ENCODE measurements around the gene ADAM19.

DNA sequence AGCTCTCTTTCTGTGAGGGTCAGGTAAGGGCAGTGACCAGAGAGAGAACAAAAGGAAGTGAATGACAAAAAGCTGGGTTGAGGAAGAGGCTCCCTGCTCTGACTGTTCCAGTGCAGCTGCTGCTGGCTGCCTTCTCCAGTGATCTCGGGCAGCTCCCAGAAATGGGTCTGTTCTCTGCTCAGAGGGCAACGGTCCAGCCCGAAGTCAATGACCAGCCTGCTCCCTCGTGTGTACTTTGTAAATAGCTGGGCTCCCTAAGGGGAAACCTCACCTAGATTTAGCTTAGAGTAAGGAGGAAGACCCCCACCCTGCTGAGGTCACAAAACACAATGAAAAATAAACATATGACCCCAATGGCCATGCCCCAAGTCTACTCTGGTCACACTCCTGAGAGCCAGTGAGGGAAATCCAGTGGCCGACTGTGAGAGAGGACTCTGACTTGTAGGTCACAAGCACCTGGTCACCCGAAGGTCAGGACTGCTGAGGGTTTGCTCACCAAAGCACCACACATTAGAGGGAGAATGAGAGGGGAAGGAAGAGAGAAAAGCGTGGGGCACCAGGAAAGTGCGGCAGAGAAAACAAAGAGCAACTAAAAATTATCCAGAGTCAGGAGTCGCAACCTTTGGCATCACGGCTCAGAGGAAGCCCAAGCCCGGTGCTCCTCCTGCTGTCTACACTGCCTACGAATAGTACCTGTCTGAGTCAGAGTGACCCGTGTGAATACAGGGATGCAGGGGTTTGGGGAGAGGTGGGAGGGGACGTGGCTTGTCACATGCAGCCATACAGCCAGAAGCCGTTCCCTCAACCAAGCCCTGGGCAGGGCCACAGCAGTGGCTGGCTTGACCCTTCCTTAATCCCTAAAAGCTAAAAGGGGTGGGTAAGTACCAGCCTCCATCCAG, 95.7 kb downstream of the ADAM19 start:
- TF ChIP-seq POLR2A (IDR thresholded peaks at IDR 0.05) = no peak
- no peak for TF ChIP-seq POLR2AphosphoS5 (IDR thresholded peaks at IDR 0.05)
